Body of pancreas (tissue), 4 donors: ENCODE results near the gene C2orf74. TPM values are rescaled to one million over a fixed set of nuclear protein-coding genes. Genes with fewer than 3 reads are reported as not detected.

Source experiments
- ATAC-seq: fragments of 150-250 bp; one replicate; pipeline ENCODE4 v1.9.1; 2016
- DNase-seq, 4 donors: peaks; one replicate each; pipeline ENCODE4 v3.0.0-alpha.2; 2019
- H3K27ac ChIP-seq, 4 donors: fragments of 200-600 bp; sonication (generic); 1 replicate in 3 of 4; 2 replicates in 1 of 4; pipeline versions ENCODE4 v1.5.1 to v1.6.1; 2016 to 2019; ENCODE audit warnings: mild to moderate bottlenecking in 1 of 4, mixed read lengths in 1 of 4, moderate library complexity in 1 of 4
- H3K27me3 ChIP-seq, 2 donors: fragments of 200-600 bp; sonication (generic); one replicate each; pipeline ENCODE4 v1.6.0; 2016; ENCODE audit warnings: mild to moderate bottlenecking in 1 of 2
- H3K36me3 ChIP-seq, 2 donors: fragments of 200-600 bp; sonication (generic); replicated peaks in 1 of 2; 2 replicates each; pipeline ENCODE4 v1.5.1; 2016; ENCODE audit warnings: low read depth in 2 of 2; ENCODE audit not compliant: insufficient read depth in 1 of 2
- H3K4me1 ChIP-seq: fragments of 200-600 bp; sonication (generic); one replicate; pipeline ENCODE4 v1.6.0; 2016
- H3K4me3 ChIP-seq, 2 donors: fragments of 200-600 bp; sonication (generic); 1 replicate in 1 of 2; 2 replicates in 1 of 2; pipeline ENCODE4 v1.5.1; 2016 to 2019
- H3K9me3 ChIP-seq, 3 donors: fragments of 200-600 bp; sonication (generic); 1 replicate in 2 of 3; 2 replicates in 1 of 3; pipeline ENCODE4 v1.5.1; 2016
- POLR2A ChIP-seq, 3 donors: fragments of 450-650 bp; IDR thresholded peaks; one replicate each; pipeline ENCODE4 v1.6.1; 2016; ENCODE audit warnings: antibody characterized with exemption in 3 of 3, mild to moderate bottlenecking in 2 of 3
- WGBS, 2 donors: methylation state at CpG; one replicate each; pipeline ENCODE4 v1.1.5; 2017; 5-methylcytosine and 5-hydroxymethylcytosine counted together
- intact Hi-C: fragments of 100-400 bp; cut with DNase I; formaldehyde crosslinking; loops from one replicate; pipeline ENCODE4 v1.15.1; 2023
- total RNA-seq, 2 donors: library from RNA; depleted of rRNA; stranded (reverse); fragments of >200 nt; gene quantifications; one replicate each; pipeline ENCODE4 v1.1.0, GENCODE V29; 2016
- TF ChIP-seq, protein P1 (sequence below), 7 experiments: fragments of 450-650 bp in 4 of 7; fragments of 200-600 bp in 3 of 7; sonication (generic) in 3 of 7; IDR thresholded peaks; one replicate each; pipeline ENCODE4 v1.5.1; 2016 to 2019; ENCODE audit warnings: antibody characterized with exemption in 7 of 7

Gene C2orf74
- total RNA-seq, 2 donors from 2014 or later = 3.9 to 25.7 TPM

- H3K9me3 ChIP-seq = no peaks in the 10 kb centered on the region
- no peaks in the 10 kb centered on the region for H3K27me3 ChIP-seq
- WGBS, 2 donors = 93 to 94% methylated on average over 4 of the region's 4 CpGs
- peaks cover 9% of the 10 kb centered on the region for H3K4me1 ChIP-seq
- ATAC-seq (no peak), DNase-seq (no peak)
- peaks cover 4% of the 10 kb centered on the region in 2 donors for H3K36me3 ChIP-seq
- no peak for TF ChIP-seq POLR2A (IDR thresholded peaks at IDR 0.05)
- TF ChIP-seq, protein P1, sequence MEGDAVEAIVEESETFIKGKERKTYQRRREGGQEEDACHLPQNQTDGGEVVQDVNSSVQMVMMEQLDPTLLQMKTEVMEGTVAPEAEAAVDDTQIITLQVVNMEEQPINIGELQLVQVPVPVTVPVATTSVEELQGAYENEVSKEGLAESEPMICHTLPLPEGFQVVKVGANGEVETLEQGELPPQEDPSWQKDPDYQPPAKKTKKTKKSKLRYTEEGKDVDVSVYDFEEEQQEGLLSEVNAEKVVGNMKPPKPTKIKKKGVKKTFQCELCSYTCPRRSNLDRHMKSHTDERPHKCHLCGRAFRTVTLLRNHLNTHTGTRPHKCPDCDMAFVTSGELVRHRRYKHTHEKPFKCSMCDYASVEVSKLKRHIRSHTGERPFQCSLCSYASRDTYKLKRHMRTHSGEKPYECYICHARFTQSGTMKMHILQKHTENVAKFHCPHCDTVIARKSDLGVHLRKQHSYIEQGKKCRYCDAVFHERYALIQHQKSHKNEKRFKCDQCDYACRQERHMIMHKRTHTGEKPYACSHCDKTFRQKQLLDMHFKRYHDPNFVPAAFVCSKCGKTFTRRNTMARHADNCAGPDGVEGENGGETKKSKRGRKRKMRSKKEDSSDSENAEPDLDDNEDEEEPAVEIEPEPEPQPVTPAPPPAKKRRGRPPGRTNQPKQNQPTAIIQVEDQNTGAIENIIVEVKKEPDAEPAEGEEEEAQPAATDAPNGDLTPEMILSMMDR (IDR thresholded peaks at IDR 0.05) = no peak
- intact Hi-C loops = no loop called here
- H3K4me3 ChIP-seq = no peak overlapping the region
- H3K27ac ChIP-seq = no peak overlapping the region
These were observed 52.2 kb downstream of the C2orf74 start for GRCh38 chr2:61214171-61214570.

Other genes starting within 250 kb of the C2orf74 start
- gene PEX13, start 144.5 kb upstream of the C2orf74 start, total RNA-seq = 10 to 100 TPM; 18.2 to 19.8 TPM
- 10 to 100 TPM in 1 of 2 donors, 1 to 10 TPM in 1; 3.6 to 15.6 TPM for gene PUS10, start 143.9 kb upstream of the C2orf74 start, total RNA-seq
- gene SANBR, start 96.3 kb upstream of the C2orf74 start, total RNA-seq = 1 to 10 TPM; 5.2 to 6.9 TPM